Measurements from ENCODE around the gene UTP14C.

- TF ChIP-seq CTCF (IDR thresholded peaks at IDR 0.05) (no peak), POLR2A (IDR thresholded peaks at IDR 0.05) (no peak), POLR2AphosphoS5 (IDR thresholded peaks at IDR 0.05) (no peak), EP300 (IDR thresholded peaks at IDR 0.05) (no peak)
Measured at GRCh38 chr13:52016296-52016695, 8.2 kb upstream of the UTP14C start.

Measured in gastroesophageal sphincter (tissue), 3 donors.